ENCODE data around the gene KLK8. TPM values are rescaled to one million over a fixed set of nuclear protein-coding genes. Genes with fewer than 3 reads are reported as not detected.

The KLK8 gene, protein sequence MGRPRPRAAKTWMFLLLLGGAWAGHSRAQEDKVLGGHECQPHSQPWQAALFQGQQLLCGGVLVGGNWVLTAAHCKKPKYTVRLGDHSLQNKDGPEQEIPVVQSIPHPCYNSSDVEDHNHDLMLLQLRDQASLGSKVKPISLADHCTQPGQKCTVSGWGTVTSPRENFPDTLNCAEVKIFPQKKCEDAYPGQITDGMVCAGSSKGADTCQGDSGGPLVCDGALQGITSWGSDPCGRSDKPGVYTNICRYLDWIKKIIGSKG
- total RNA-seq, result not detected in 2 replicates

DNA sequence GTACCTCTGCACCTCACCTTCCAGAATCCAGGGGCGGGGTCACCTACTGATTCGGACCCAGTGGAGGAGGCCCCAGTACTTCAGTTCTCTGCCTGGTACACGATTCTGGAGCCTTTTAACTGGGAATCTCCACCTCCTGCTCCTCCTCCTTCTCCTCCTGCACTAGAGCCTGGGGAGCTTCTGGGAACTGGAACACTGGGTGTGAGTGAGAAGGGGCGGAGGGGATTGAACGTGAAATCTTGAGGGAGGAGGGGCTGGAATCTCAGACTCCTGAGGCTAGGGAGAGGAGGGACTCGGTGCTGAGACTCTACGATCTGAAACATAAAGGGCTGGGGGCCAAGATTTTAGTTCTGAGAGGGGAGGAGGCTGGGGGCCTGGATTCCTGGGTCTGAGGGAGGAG lies at the start of gene KLK8:
Gene KLK8, minus strand, starts transcription at position 90 of the 400 bp plus-strand sequence. CDS start 437 bp downstream, outside the sequence.
- no peak for DNase-seq (ENCODE audit: extremely low read depth, low read depth, low spot score)

DNA sequence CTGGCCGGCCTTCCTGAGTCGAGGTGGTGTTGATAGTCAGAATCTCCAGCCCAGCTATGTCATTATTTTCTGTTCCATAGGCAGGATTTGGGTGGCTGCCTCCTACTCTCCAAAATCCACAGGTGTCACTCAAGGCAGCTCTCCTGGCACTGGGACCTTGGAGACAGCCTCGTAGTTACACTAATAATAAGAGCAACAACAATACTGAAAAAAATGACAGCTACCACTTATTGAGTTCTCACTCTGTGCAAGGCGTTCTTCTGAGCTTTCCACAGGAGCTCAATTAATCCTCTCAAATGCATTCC lies 45.6 kb upstream of the KLK8 start:
- no peak for DNase-seq (ENCODE audit: extremely low read depth, low read depth, low spot score)

DNA sequence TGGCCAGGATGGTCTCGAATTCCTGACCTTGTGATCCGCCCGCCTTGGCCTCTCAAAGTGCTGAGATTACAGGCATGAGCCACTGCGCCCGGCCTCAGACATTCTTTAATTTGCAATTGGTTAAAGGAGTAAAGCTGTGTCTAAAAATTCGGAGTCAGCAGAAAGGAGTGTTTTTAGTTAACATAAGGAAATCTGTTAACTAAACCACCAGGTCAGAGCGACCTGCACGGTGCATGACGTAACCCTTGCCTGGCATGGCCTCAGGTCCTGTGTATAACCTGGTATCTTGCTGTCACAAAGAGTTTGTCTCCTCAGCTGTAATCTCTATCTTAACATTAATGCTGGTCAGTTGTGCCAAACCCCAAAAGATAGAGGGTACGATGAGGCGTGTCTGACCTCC lies 42.9 kb upstream of the KLK8 start:
- no peak for DNase-seq (ENCODE audit: extremely low read depth, low read depth, low spot score)

DNA sequence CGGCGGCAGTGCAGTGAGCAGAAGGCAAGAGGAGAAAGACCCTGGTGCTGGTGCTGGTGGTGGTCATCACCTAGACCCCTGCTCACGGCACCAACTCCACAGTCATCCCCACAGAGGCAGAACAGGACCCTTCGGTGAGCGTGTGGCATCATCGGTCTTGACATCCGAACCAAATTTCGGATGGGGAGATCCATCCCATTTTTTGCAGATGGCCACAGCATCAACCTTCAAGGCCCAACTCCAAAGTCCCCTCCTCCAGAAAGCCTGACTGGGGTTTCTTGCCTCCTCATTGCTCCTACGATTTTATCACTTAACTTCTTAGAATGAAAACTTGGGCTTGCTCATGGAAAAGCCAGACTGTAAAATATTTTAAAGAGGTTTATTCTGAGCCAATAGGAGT lies 42.1 kb upstream of the KLK8 start:
- no peak for DNase-seq (ENCODE audit: extremely low read depth, low read depth, low spot score)

DNA sequence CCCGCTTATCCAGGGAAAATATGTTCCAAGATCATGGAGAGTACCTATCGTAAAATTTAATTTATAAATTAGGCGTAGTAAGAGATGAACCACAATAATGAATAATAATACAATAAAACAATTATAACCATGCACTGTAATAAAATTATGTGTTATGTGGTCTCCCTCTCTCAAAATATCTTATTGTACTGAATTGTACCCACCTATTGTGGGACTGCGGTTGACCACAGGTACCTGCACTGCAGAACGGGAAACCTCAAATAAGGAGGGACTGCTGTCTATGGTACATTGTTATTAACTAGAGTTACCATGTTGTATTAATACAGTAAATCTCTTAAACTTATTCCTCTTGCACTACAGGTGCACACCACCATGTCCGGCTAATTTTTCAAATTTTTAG lies 38.7 kb upstream of the KLK8 start:
- no peak for DNase-seq (ENCODE audit: extremely low read depth, low read depth, low spot score)

DNA sequence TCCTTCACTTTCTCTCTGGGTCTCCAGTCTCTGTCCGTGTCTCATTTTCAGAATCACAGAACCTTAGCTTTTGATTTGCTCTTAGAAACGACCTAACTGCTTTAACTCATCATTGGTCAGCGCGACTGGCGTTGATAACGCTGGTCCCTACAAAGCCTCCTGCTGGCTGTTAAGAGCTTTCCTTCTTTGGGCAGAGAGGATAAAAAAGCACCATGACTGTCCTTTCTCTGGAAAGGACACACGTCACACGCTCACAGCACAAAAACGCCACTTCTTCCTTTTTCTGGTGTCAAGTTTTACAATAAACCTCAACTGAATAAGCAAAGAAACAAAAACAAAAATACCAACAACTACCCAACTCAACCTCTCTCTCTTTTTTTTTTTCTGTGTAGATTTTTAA lies 35.1 kb upstream of the KLK8 start:
- no peak for DNase-seq (ENCODE audit: extremely low read depth, low read depth, low spot score)

DNA sequence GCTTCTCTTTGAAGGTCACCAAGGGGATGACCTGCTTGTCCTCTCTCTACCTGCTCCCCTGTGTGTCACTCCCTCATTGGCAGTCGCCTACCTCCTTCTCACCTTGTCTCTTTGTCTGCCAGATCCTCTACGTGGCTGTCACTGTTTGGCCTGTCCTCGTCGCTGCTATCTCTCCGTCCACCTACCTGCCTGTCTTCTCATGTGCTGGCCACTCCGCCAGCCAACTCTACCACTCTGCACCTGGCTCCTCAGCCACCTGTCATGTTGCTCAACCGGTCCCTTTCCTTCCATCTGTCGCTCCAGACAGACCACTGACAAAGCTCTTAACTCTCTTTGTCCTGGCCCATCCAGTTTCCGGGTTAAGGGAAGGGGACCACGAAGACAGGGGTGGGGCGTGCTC lies 33.3 kb upstream of the KLK8 start, which contains the start of gene KLK12:
Gene KLK12, minus strand, starts transcription at position 299 of the 400 bp plus-strand sequence. CDS start 381 bp downstream, outside the sequence.
- DNase-seq (ENCODE audit: extremely low read depth, low read depth, low spot score), result no peak

DNA sequence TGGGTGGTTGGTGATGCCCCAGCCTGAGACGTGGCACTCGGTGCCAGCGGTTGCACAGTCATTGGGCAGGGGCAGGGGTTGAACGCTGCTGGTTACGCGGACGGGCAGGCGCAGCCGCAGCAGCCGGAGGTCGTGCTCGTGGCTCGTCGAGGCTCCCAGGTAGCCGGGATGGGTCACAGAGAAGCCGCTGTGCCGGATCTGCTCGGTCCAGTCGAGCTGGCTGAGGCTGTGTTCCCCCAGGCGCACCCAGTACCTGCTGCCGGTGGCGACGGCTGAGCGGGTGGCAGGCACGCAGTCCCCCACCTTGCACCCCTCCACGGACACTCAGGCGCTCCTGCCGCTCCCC lies 30.4 kb upstream of the KLK8 start:
- DNase-seq (ENCODE audit: extremely low read depth, low read depth, low spot score), result no peak

DNA sequence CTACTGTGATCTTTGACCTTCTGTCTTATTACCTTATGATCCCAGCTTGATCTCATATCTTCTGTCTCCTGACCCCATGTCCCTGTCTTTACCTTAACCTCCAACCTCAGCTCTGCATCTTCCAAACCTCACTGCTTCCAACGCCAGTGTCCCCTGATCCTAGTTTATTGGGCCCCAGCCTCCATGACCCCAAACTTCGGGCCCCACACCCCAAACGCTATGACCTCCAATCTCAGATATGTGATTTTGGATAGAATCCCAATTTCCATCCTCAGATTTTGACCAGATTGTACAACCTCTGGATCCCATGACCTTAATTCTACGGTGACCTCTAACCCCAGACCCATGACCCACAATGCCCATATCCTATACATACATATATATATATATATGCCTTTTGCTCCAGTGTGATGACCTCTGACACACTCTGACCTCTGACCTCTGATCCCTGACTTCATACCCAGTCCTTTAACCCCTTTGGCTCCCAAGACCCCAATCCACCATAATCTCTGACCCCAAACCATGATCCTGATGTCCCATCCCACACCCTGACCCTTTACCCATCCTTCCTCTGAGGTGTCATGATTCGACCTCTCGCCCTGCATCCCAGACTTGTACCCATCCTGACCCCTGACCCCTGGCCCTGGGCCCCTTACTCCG lies 29.9 kb upstream of the KLK8 start:
- DNase-seq (ENCODE audit: extremely low read depth, low read depth, low spot score), result no peak

DNA sequence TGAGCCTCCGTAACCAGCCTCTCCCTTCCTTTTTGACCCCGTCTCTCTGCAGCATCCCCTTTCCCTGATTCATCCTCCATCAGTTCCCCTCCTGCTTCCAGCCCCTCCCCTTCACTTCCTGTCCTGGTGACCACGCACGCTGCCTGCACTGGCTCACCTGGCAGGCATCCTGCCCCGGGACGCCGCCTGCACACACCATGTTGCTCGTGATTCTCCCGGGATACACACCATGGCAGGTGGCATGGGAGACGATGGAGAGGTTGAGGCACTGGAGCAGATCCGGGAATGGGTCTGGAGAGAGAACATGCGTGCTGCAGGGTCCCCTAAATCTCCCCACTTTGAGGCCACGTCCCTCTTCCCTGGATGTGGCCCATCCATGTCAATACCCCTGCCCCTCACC lies 29.2 kb upstream of the KLK8 start:
- no peak for DNase-seq (ENCODE audit: extremely low read depth, low read depth, low spot score)

DNA sequence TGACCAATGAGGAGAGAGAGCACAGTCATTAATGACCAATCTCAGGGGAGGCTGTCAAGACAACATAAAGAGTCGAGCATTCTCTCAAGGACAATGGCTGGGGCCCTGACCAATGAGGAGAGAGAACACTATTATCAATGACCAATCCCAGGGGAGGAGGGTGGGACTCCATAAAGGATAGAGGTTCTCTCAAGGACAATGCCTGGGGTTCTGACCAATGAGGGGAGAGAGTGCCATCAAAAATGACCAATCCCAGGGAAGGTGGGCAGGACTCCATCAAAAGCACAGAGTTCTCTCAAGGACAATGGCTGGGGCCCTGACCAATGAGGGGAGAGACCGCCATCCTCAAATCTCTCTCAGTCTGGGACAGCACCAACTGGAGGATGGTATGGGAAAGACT lies 28.3 kb upstream of the KLK8 start:
- no peak for DNase-seq (ENCODE audit: extremely low read depth, low read depth, low spot score)

DNA sequence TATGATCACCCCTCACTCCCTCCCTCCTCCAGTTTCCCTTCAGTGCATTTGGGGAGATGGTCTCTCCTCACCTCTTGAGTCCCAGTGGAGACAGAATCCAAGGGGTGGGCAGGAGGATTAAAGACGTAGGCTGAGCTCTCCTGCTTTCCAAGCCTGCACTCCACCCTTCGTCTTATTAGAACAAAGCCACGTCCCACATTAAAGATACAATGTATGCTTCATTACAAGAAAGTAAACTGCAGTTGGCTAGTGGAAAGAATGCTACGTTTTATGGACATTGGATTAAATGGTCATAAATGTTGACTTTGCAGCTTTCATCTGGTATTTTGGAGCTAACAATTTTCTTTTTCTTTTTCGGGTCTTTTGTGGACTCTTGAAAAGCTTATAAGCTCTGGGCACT lies 26.5 kb upstream of the KLK8 start:
- DNase-seq (ENCODE audit: extremely low read depth, low read depth, low spot score), result no peak

DNA sequence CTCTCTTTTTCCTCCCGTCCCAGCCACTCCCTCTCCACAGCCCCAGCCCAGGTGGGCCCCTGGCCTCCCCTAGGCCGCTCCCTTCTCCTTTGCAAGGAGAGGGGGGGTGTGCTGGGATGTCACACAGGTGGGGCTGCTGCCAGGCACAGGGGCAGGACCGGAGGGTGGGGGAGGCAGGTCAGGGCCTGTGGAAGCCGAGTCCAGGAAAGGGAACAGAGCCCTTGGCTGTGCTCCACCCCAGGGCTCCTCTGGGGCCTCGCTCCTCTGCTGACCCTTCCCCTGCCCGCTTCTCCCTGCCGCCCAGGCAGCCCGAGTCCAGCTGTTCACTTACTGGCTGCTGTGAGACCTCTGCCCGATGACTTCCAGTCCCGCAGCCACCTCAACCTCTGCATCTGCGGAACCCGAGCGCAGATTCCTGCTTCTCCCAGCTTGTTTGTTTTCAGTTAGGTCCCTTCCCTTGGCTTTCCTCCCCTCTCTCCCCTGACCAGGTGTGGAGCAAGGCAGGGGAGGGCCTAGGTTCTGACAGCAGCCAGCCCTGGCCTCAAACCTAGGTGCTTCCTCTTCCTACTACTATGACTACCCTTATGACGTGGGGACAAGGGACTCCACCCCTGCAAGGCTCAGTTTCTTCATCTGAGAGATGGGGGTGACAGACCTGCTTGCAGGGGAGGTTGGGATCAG lies 25.9 kb upstream of the KLK8 start:
- no peak for DNase-seq (ENCODE audit: extremely low read depth, low read depth, low spot score)

DNA sequence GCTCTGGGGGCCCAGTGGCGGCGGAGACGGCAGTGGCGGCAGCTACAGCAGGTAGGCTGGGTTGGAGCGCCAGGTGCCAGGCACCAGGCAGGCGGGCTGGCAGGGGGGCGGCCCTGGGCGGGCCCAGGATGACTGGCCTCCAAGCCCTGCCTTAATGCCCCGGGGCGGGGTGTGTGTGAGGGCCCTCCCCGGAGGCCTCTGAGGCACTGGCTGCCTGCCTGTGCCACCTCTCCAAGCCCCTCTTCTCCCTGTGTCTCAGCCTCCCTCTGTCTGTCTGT lies 25.1 kb upstream of the KLK8 start, which contains the start of gene KLK11:
Gene KLK11, minus strand, starts transcription at position 63 of the 278 bp plus-strand sequence. CDS start 985 bp downstream, outside the sequence.
- DNase-seq (ENCODE audit: extremely low read depth, low read depth, low spot score), result no peak

DNA sequence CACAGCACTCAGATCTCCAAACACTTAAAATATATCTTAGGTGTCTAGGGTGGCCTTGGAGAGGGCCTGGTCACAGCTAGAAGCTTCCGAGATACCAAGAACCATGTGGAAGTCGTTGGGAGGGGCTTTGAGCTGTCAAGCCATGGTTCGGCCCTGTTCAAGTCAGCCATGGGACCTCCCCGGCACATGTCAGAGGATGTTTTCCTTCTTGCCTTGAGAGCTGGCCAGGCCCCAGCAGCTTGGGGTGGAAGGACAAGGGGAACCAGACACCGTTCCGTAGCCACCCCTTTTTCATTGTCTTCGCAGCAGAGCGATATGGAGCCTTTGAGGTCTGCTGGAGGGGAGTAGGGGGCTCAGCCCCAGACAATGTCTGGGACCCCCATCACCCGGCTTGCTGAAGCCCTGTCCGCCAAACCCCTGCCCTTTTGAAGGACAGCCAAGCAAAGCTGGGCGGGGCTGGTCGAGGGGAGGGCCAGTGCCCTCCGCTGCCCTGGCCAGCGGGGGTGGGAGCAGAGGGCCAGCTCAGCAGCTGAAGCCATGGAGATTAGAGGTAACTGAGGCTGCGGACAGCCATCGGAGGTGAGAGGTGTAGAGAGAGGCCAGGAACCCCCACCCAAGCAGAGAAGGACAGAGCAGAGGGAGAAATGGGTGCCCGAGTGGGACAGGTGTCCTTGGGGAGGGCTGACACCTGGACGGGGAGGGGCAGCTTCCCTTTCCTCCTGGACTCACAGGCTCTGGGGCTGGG lies 24.6 kb upstream of the KLK8 start:
- DNase-seq (ENCODE audit: extremely low read depth, low read depth, low spot score), result no peak

DNA sequence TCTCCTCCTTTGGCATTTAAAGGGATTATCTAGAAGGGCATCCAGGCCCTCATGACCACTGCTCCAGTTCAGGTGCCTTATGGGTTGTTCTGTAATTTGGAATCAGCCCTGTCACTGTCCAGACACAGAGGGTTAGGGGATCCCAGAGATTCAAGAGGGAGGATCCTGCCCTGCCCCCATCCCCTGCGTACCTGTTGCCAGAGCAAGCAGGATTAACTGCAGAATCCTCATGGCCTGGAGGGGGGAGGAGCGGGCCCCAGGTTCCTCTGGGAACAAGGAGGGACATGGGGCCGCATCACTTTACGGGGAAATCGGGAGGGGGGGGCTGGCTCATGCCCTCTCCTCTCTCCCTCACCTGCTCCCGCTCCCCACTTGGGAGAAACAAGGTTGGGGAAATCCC lies 24.0 kb upstream of the KLK8 start:
- no peak for DNase-seq (ENCODE audit: extremely low read depth, low read depth, low spot score)

DNA sequence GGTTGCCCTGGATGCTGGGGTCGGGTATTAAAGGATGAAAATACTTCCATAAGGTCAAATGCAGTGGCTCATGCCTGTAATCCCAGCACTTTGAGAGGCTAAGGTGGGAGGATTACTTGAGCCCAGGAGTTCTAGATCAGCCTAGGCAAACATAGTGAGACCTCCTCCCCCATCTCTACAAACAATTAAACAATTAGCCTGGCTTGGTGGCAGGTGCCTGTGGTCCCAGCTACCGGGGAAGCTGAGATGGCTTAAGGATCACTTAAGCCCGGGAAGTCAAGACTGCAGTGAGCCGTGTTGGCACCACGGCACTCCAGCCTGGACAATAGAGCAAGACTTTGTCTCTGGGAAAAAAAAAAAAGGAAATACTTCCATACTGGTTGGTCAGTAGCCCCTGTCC lies 23.5 kb upstream of the KLK8 start:
- no peak for DNase-seq (ENCODE audit: extremely low read depth, low read depth, low spot score)

DNA sequence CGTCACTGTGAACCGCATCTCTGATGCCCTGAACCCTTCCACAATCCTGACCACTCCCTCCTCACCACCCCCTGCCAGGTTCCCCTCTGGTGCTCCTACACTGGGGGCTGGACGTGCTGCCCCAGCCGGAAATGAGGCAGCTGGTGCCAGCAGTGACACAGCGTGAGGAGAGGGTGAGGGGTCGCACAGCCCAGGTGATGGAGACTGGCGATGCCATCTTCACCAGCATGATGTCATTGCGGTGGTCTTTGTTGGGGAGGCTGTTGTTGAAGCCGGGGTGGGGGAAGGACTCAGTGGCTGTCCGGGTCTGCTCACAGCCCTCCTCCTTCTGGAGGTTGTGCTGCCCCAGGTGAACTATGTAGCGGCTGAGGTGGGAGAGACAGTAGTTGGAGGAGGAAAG lies 22.5 kb upstream of the KLK8 start:
- no peak for DNase-seq (ENCODE audit: extremely low read depth, low read depth, low spot score)

DNA sequence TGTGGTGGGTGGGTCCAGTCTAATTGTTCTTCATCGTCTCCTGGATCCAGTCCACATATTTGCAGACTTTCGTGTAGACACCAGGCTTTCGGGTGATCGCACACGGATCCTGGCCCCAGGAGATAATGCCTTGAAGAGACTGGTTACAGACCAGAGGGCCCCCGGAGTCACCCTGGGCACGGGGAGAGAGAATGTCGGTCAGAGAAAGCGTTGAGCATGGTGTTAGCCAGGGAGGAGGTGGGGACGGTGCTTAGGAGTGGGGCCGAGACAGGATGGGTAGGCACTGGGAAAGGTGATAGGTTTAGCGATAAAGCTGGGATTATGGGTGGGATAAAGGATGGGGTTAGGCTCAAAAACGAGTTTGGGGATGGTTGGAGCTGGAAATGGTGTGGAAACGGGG lies 21.1 kb upstream of the KLK8 start:
- DNase-seq (ENCODE audit: extremely low read depth, low read depth, low spot score), result no peak

DNA sequence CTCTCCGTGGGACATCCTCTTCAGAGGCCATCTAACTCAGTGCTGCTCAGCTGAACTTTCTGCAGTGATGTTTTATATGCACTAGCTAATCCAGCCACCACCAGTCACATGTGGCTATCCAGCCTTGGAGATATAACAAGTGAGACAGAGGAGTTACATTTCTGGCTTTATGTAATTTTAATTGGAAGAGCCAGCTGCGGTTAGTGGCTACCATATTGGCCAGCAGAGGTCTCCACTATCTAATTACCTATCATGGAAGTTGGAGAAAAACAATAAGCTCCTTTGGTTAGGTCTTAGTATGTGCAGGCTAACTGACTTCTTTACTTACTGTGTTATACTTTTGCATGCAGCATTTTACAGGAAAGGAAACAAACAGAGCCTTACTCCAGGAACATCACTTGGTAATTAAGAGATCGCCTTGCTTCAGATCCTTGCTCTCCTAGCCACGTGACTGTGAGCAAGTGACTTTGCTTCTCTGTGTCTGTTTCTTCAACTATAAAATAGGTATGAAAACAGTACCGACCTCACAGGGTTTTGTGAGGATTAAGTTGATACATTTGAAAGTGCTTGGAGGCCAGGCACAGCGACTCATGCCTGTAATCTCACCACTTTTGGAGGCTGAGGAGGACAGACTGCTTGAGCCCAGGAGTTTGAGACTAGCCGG lies 19.7 kb upstream of the KLK8 start:
- peak; percentile 29 for DNase-seq (ENCODE audit: extremely low read depth, low read depth, low spot score)

DNA sequence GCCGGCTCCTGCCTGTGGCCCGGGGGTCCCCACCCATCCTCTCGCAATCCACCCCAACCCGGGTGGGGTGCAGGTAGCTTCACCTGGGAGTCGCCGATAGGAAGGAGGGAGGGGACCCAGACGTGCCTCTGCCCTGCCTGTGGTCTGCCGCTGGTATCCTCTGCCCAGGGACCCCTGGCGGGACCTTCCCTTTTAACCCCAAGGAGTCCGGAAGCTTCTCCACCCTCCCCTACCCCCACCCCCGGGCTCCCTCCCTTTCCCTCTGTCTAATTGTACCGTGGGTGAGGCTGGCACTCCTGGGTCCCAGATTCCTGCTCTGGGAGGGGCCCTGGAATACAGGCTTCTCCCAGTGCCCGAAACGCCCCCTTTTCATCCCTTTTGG lies 18.1 kb upstream of the KLK8 start, which contains the start of gene KLK10:
Gene KLK10, minus strand, starts transcription at position 166 of the 382 bp plus-strand sequence. CDS start 579 bp downstream, outside the sequence.
- no peak for DNase-seq (ENCODE audit: extremely low read depth, low read depth, low spot score)
